Endothelial cell (in vitro differentiated cells): Measurements from ENCODE around the gene ALDH3B2. TPM values are rescaled to one million over a fixed set of nuclear protein-coding genes. Genes with fewer than 3 reads are reported as not detected.
"Not testable (repeated sequence)": the region's sequence is repeated elsewhere in the genome, so short reads cannot be mapped to it uniquely, and the experiment has no call there.

ENCODE experiments used
- DNase-seq: peaks from one replicate; pipeline ENCODE4 v3.0.0; 2021; ENCODE audit warnings: low spot score
- H3K27ac Mint-ChIP-seq: one replicate; pipeline ENCODE4 v1.8.0; 2021; ENCODE audit warnings: mixed read lengths, inconsistent platforms; ENCODE audit not compliant: unreplicated experiment
- H3K27me3 Mint-ChIP-seq: one replicate; pipeline ENCODE4 v1.8.0; 2021; ENCODE audit warnings: mild to moderate bottlenecking, moderate library complexity, mixed read lengths, inconsistent platforms; ENCODE audit not compliant: unreplicated experiment
- H3K36me3 Mint-ChIP-seq: one replicate; pipeline ENCODE4 v1.8.0; 2021; ENCODE audit warnings: mild to moderate bottlenecking, low read depth, mixed read lengths, inconsistent platforms; ENCODE audit not compliant: unreplicated experiment
- H3K4me1 Mint-ChIP-seq: one replicate; pipeline ENCODE4 v1.8.0; 2021; ENCODE audit warnings: mild to moderate bottlenecking, mixed read lengths, inconsistent platforms; ENCODE audit not compliant: unreplicated experiment
- H3K4me3 Mint-ChIP-seq: one replicate; pipeline ENCODE4 v1.8.0; 2021; ENCODE audit warnings: mild to moderate bottlenecking, mixed read lengths, inconsistent platforms; ENCODE audit not compliant: unreplicated experiment
- H3K9me3 Mint-ChIP-seq: one replicate; pipeline ENCODE4 v1.8.0; 2021; ENCODE audit warnings: mixed read lengths, inconsistent platforms; ENCODE audit not compliant: unreplicated experiment
- CTCF ChIP-seq: fragments of 200-600 bp; sonication (generic); IDR thresholded peaks from one replicate; pipeline ENCODE4 v1.5.0; 2021; ENCODE audit warnings: antibody characterized with exemption; ENCODE audit not compliant: unreplicated experiment
- total RNA-seq: library from RNA; stranded (reverse); fragmentation: NEBNext Ultra II Directional; extraction: Animal tissue kit (Norgen Biotek cat#: 25700); gene quantifications from one replicate; pipeline ENCODE4 v1.2.1, GENCODE V29; 2021; ENCODE audit not compliant: unreplicated experiment

Gene ALDH3B2
- total RNA-seq, 1 donor from 2014 or later, result 0.72 TPM

GRCh38 chr11:67694875-67695555 lies 20.6 kb upstream of the ALDH3B2 start:
- H3K9me3 Mint-ChIP-seq, result no peaks in the 10 kb centered on the region

GRCh38 chr11:67691149-67691548 lies 16.7 kb upstream of the ALDH3B2 start:
- Mint-ChIP-seq H3K27ac (no peak overlapping the region), H3K4me1 (no peaks in the 10 kb centered on the region), H3K27me3 (no peaks in the 10 kb centered on the region), H3K9me3 (no peaks in the 10 kb centered on the region), H3K4me3 (no peak overlapping the region), H3K36me3 (no peaks in the 10 kb centered on the region)
- no peak for TF ChIP-seq CTCF
- DNase-seq, result no peak

More at GRCh38 chr11:67694875-67695555, 20.6 kb upstream of the ALDH3B2 start:
- Mint-ChIP-seq H3K4me3 (no peak overlapping the region), H3K27ac (no peak overlapping the region), H3K4me1 (no peaks in the 10 kb centered on the region), H3K36me3 (no peaks in the 10 kb centered on the region), H3K27me3 (no peaks in the 10 kb centered on the region)
- DNase-seq, result no peak
- no peak for TF ChIP-seq CTCF

- Mint-ChIP-seq H3K4me1 (no peaks in the 10 kb centered on the region), H3K9me3 (no peaks in the 10 kb centered on the region), H3K27ac (no peak overlapping the region), H3K4me3 (no peak overlapping the region), H3K36me3 (no peaks in the 10 kb centered on the region), H3K27me3 (no peaks in the 10 kb centered on the region)
- TF ChIP-seq CTCF, result no peak
- no peak for DNase-seq
These were observed 14.8 kb upstream of the ALDH3B2 start for GRCh38 chr11:67689178-67689577.

GRCh38 chr11:67687986-67688385 lies 13.6 kb upstream of the ALDH3B2 start:
- no peaks in the 10 kb centered on the region for H3K27me3 Mint-ChIP-seq
- no peaks in the 10 kb centered on the region for H3K4me1 Mint-ChIP-seq
- no peaks in the 10 kb centered on the region for H3K9me3 Mint-ChIP-seq
- DNase-seq, result no peak
- TF ChIP-seq CTCF, result no peak
- no peaks in the 10 kb centered on the region for H3K36me3 Mint-ChIP-seq
- no peak overlapping the region for H3K4me3 Mint-ChIP-seq
- H3K27ac Mint-ChIP-seq, result no peak overlapping the region

GRCh38 chr11:67685641-67686332 lies 11.4 kb upstream of the ALDH3B2 start:
- H3K27me3 Mint-ChIP-seq, H3K36me3 Mint-ChIP-seq, H3K9me3 Mint-ChIP-seq, DNase-seq, H3K27ac Mint-ChIP-seq, H3K4me1 Mint-ChIP-seq, H3K4me3 Mint-ChIP-seq: not testable (repeated sequence)

- not testable (repeated sequence) for H3K36me3 Mint-ChIP-seq, H3K27ac Mint-ChIP-seq, DNase-seq, H3K9me3 Mint-ChIP-seq, H3K4me3 Mint-ChIP-seq, H3K27me3 Mint-ChIP-seq
- peaks cover 10% of the 10 kb centered on the region for H3K4me1 Mint-ChIP-seq
These were observed 8.0 kb upstream of the ALDH3B2 start for GRCh38 chr11:67682126-67683034.
